ENCODE data around the gene KLK1.
"Not testable (repeated sequence)": the region's sequence is repeated elsewhere in the genome, so short reads cannot be mapped to it uniquely, and the experiment has no call there.

Gene KLK1

GRCh38 chr19:50779504-50780457, 43.8 kb downstream of the KLK1 start:
- TF ChIP-seq, protein P1, sequence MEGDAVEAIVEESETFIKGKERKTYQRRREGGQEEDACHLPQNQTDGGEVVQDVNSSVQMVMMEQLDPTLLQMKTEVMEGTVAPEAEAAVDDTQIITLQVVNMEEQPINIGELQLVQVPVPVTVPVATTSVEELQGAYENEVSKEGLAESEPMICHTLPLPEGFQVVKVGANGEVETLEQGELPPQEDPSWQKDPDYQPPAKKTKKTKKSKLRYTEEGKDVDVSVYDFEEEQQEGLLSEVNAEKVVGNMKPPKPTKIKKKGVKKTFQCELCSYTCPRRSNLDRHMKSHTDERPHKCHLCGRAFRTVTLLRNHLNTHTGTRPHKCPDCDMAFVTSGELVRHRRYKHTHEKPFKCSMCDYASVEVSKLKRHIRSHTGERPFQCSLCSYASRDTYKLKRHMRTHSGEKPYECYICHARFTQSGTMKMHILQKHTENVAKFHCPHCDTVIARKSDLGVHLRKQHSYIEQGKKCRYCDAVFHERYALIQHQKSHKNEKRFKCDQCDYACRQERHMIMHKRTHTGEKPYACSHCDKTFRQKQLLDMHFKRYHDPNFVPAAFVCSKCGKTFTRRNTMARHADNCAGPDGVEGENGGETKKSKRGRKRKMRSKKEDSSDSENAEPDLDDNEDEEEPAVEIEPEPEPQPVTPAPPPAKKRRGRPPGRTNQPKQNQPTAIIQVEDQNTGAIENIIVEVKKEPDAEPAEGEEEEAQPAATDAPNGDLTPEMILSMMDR (IDR thresholded peaks at IDR 0.05; ENCODE audit: borderline replicate concordance, control extremely low read depth, extremely low read depth, insufficient read depth, missing control alignments) = no peak
- no peak for DNase-seq (ENCODE audit: low spot score)
- in situ Hi-C loops (cut with MboI; ENCODE audit: low sequenced_read_pairs, unreplicated experiment) = loop anchor here (25.0 kb wide), 2 partner anchors 242 to 417 kb away; partner anchors contain the start of gene NAPSA

DNA sequence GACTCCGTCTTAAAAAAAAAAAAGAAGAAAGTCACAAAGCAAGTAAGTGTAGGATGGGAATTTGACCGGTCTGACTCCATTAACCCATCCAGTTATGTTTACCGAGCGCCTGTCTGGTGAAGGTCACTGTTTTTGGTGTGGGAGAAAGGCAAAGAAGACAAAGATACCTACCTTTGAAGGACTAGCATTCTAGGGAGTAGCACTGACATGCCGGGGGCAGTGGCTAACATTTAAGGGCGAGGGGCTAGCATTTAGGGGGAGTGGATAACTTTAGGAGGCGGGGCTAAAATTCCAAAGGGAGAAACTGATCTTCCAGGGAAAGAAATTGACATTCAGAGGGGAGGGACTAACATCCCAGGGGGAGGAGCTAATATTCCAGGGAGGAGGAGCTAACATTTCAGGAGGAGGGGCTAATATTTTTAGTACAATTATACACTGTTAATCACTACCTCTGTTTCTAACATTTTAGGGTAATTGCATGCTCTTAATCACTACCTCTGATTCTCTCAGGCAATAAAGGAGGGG, 44.6 kb downstream of the KLK1 start:
- TF ChIP-seq, protein P1 (IDR thresholded peaks at IDR 0.05; ENCODE audit: borderline replicate concordance, control extremely low read depth, extremely low read depth, insufficient read depth, missing control alignments) = no peak
- in situ Hi-C loops (cut with MboI; ENCODE audit: low sequenced_read_pairs, unreplicated experiment) = loop anchor here (25.0 kb wide), 2 partner anchors 242 to 417 kb away; partner anchors contain the start of gene NAPSA
- DNase-seq (ENCODE audit: low spot score) = no peak

- TF ChIP-seq, protein P1 (IDR thresholded peaks at IDR 0.05; ENCODE audit: borderline replicate concordance, control extremely low read depth, extremely low read depth, insufficient read depth, missing control alignments) = no peak
- no peak for DNase-seq (ENCODE audit: low spot score)
- in situ Hi-C loops (cut with MboI; ENCODE audit: low sequenced_read_pairs, unreplicated experiment) = loop anchor here (25.0 kb wide), 2 partner anchors 241 to 416 kb away; partner anchors contain the start of gene NAPSA
These were observed 45.7 kb downstream of the KLK1 start for GRCh38 chr19:50777830-50778303.

GRCh38 chr19:50777261-50777660, 46.3 kb downstream of the KLK1 start:
- TF ChIP-seq, protein P1 (IDR thresholded peaks at IDR 0.05; ENCODE audit: borderline replicate concordance, control extremely low read depth, extremely low read depth, insufficient read depth, missing control alignments) = no peak
- in situ Hi-C loops (cut with MboI; ENCODE audit: low sequenced_read_pairs, unreplicated experiment) = loop anchor here (25.0 kb wide), 2 partner anchors 240 to 415 kb away; partner anchors contain the start of gene NAPSA
- no peak for DNase-seq (ENCODE audit: low spot score)

DNA sequence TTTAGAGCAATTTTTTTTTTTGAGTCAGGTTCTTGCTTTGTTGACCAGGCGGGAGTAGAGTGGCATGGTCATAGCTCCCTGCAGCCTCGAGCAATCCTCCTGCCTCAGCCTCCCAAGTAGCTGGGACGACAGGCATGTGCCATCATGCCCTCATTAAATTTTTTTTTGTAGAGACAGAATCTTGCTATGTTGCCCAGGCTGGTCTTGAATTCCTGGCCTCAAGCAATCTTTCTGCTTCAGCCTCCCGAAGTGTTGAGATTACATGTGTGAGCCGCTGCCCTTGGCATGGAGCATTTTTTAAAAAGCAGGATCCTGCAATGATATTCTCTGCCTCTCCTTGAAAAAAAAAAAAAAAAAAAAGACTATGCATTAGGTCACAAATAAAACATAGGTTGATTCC, 47.5 kb downstream of the KLK1 start:
- in situ Hi-C loops (cut with MboI; ENCODE audit: low sequenced_read_pairs, unreplicated experiment) = loop anchor here (25.0 kb wide), 2 partner anchors 239 to 414 kb away; partner anchors contain the start of gene NAPSA
- TF ChIP-seq, protein P1 (IDR thresholded peaks at IDR 0.05; ENCODE audit: borderline replicate concordance, control extremely low read depth, extremely low read depth, insufficient read depth, missing control alignments) = no peak
- DNase-seq (ENCODE audit: low spot score) = no peak

GRCh38 chr19:50773454-50773853, 50.1 kb downstream of the KLK1 start:
- in situ Hi-C loops (cut with MboI; ENCODE audit: low sequenced_read_pairs, unreplicated experiment); DNase-seq (ENCODE audit: low spot score): not testable (repeated sequence)

DNA sequence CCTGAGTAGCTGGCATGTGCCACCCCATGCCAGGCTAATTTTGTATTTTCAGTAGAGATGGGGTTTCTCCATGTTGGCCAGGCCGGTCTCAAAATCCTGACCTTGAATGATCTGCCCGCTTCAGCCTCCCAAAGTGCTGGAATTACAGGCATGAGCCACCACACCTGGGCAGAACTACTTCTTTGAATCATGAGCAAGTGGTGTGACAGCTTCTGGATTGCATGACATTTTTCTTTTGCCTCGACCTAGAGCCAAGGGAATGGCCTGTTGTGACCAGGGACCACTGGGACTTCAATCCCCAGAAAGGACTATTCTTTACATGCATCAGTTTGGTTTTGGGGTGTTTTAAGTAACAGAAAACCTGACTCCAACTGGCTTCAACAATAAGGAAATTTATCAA, 50.7 kb downstream of the KLK1 start:
- in situ Hi-C loops (cut with MboI; ENCODE audit: low sequenced_read_pairs, unreplicated experiment); DNase-seq (ENCODE audit: low spot score): not testable (repeated sequence)
